ENCODE results near the gene GLCE.

GRCh38 chr15:69217381-69217780 is 56.9 kb downstream of the GLCE start:
- TF ChIP-seq CTCF (conservative IDR thresholded peaks at IDR 0.05 in 1 of 2, IDR thresholded peaks at IDR 0.05 in 1 of 2; ENCODE audit: low read depth in 1 of 2, low read length in 2 of 2) (no peak), EZH2 (IDR thresholded peaks at IDR 0.05; ENCODE audit: low read length, missing control alignments) (no peak)

All from fibroblast of lung (primary cell).